K562 (cell line): ENCODE results near the gene CUL9. TPM values are rescaled to one million over a fixed set of nuclear protein-coding genes. Genes with fewer than 3 reads are reported as not detected.

Source experiments
- DDX20 ChIP-seq: fragments of 450-650 bp; IDR thresholded peaks from 2 replicates; pipeline ENCODE4 v1.6.1; 2016; ENCODE audit warnings: missing genetic modification characterization, low read depth, mild to moderate bottlenecking, missing compliant biosample characterization, moderate library complexity
- DPF2 ChIP-seq: fragments of 450-650 bp; IDR thresholded peaks from 2 replicates; pipeline ENCODE4 v1.6.1; 2016
- ELF2 ChIP-seq: fragments of 250-450 bp; sonication (Bioruptor Pico); IDR thresholded peaks from 2 replicates; pipeline ENCODE4 v1.5.0; 2021; ENCODE audit warnings: mild to moderate bottlenecking
- FOXP1 ChIP-seq: sonication (generic); formaldehyde crosslinking; IDR thresholded peaks from 2 replicates; pipeline ENCODE4 v1.8.0; 2022; ENCODE audit warnings: mild to moderate bottlenecking, missing genetic modification reagents
- GTF2E2 ChIP-seq: fragments of 200-800 bp; sonication (Bioruptor generic); IDR thresholded peaks from 2 replicates; pipeline ENCODE4 v1.6.1; 2016; ENCODE audit warnings: missing genetic modification characterization, missing compliant biosample characterization
- HDAC2 ChIP-seq: fragments of 450-650 bp; IDR thresholded peaks from 2 replicates; pipeline ENCODE4 v1.6.1; 2016; ENCODE audit warnings: mild to moderate bottlenecking
- KAT2B ChIP-seq: IDR thresholded peaks from one replicate; pipeline ENCODE4 v1.6.1; 2012; ENCODE audit warnings: low read depth, mild to moderate bottlenecking, control low read depth, inconsistent platforms, low read length, moderate library complexity
- MYNN ChIP-seq, 2 experiments: sonication (generic); formaldehyde crosslinking in 1 of 2; IDR thresholded peaks; 2 replicates each; pipeline versions ENCODE4 v1.5.0 to v1.6.1; 2016 to 2020; ENCODE audit warnings: antibody characterized with exemption in 1 of 2, missing genetic modification reagents in 1 of 2
- NBN ChIP-seq: fragments of 450-650 bp; IDR thresholded peaks from 2 replicates; pipeline ENCODE4 v1.6.1; 2016; ENCODE audit warnings: low read depth, mild to moderate bottlenecking
- NFE2L1 ChIP-seq: fragments of 450-650 bp; IDR thresholded peaks from 2 replicates; pipeline ENCODE4 v1.6.1; 2016; ENCODE audit warnings: missing genetic modification characterization, low read depth, mild to moderate bottlenecking, missing compliant biosample characterization, moderate library complexity, borderline replicate concordance
- NFIC ChIP-seq: fragments of 450-650 bp; IDR thresholded peaks from 2 replicates; pipeline ENCODE4 v1.6.1; 2017; ENCODE audit warnings: mild to moderate bottlenecking, inconsistent platforms
- ZNF212 ChIP-seq: fragments of 450-650 bp; formaldehyde crosslinking; IDR thresholded peaks from 2 replicates; pipeline ENCODE4 v1.4.0; 2020; ENCODE audit warnings: mild to moderate bottlenecking
- ZSCAN29 ChIP-seq: fragments of 450-650 bp; IDR thresholded peaks from 2 replicates; pipeline ENCODE4 v1.6.1; 2017
- polyA plus RNA-seq, 8 experiments: library from polyadenylated mRNA; depleted of rRNA in 4 of 8; stranded (reverse) in 5 of 8; unstranded in 3 of 8; fragments of >200 nt; fragmentation: Nextera tagmentation in 2 of 8; fragmentation: Illumina TruSeq in 1 of 8; extraction: Ambion mirVana in 2 of 8; extraction: Trizol in 1 of 8; gene quantifications; 2 replicates each; pipeline versions ENCODE4 v1.2.1 to v1.2.3, GENCODE V29; 2011 to 2014; ENCODE audit warnings: inconsistent platforms in 1 of 8, missing spikeins in 1 of 8
- total RNA-seq, 7 experiments: library from RNA; depleted of rRNA in 6 of 7; stranded (reverse); fragments of >200 nt in 6 of 7; fragmentation: Illumina TruSeq in 2 of 7; extraction: Trizol in 2 of 7; gene quantifications; 2 replicates each; pipeline versions ENCODE4 v1.2.1 to v1.2.3, GENCODE V29; 2011 to 2021; ENCODE audit warnings: low replicate concordance in 1 of 7
- TF ChIP-seq, protein P1 (sequence below): fragments of 250-450 bp; sonication (Bioruptor Pico); IDR thresholded peaks from 2 replicates; pipeline ENCODE4 v1.4.0; 2020; ENCODE audit warnings: borderline replicate concordance
- TF ChIP-seq, protein P2 (sequence below): fragments of 250-450 bp; sonication (Bioruptor Pico); IDR thresholded peaks from 2 replicates; pipeline ENCODE4 v1.5.0; 2021; ENCODE audit warnings: mild to moderate bottlenecking, moderate library complexity
- TF ChIP-seq, protein P3 (sequence below): fragments of 450-650 bp; IDR thresholded peaks from 2 replicates; pipeline ENCODE4 v1.6.1; 2017; ENCODE audit warnings: mild to moderate bottlenecking, moderate library complexity
- TF ChIP-seq, protein P4 (sequence below): fragments of 250-450 bp; sonication (Bioruptor Pico); IDR thresholded peaks from 2 replicates; pipeline ENCODE4 v1.8.0; 2021; ENCODE audit warnings: borderline replicate concordance, mild to moderate bottlenecking, moderate library complexity; ENCODE audit not compliant: poor library complexity, severe bottlenecking
- TF ChIP-seq, protein P5 (sequence below): fragments of 450-650 bp; IDR thresholded peaks from 2 replicates; pipeline ENCODE4 v1.7.1; 2018; ENCODE audit warnings: mild to moderate bottlenecking, low read depth; ENCODE audit not compliant: partially characterized antibody

CUL9 gene
- total and polyA plus RNA-seq, 9 of the 15 experiments (the other 6 are each of a cell fraction or from before 2014, with no cell fraction given), result 0.50 to 20.7 (median 6.6) TPM

DNA sequence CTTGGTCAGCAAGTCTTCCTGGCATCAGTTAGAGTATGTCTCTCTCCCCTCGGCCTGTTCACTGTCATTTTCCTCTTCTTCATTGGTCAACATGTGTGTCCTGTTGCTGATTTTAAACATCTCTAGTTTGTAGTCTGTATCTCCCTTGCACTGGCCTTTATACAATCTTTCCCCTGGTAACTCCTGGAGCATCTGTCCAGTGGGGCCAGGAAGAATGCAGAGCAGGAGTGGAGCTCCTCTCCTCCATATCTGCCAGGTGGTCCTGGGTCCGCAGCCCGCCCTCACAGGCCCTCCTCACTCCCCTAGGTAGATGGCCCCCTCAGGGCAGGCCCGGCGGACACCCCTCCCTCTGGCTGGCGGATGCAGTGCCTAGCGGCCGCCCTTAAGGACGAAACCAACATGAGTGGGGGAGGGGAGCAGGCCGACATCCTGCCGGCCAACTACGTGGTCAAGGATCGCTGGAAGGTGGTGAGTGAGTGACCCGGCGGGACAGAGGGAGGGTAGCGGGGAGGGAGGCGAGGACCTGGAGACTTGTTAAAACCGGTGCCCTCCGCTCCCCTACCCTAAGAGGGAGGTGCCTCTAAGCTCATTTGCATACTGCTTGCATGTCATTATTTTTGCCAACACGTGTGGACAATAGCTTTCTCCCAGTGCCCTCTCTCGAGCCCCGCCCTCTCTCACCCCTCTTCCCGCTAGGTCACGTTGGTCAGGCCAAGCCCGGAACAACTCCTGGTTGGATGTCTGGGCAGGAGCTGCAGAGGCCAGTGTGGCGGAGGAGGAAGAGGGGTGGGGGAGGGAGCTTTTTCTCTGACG, 64.5 kb downstream of the CUL9 start (continued):
- TF ChIP-seq, protein P1, sequence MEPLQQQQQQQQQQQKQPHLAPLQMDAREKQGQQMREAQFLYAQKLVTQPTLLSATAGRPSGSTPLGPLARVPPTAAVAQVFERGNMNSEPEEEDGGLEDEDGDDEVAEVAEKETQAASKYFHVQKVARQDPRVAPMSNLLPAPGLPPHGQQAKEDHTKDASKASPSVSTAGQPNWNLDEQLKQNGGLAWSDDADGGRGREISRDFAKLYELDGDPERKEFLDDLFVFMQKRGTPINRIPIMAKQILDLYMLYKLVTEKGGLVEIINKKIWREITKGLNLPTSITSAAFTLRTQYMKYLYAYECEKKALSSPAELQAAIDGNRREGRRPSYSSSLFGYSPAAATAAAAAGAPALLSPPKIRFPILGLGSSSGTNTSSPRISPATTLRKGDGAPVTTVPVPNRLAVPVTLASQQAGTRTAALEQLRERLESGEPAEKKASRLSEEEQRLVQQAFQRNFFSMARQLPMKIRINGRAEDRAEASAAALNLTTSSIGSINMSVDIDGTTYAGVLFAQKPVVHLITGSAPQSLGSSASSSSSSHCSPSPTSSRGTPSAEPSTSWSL (CRISPR knock-in tag), result peak; percentile 86; the same call in 1 of the 2 replicates
- TF ChIP-seq NFE2L1 (tag), result no peak
- TF ChIP-seq, protein P2, sequence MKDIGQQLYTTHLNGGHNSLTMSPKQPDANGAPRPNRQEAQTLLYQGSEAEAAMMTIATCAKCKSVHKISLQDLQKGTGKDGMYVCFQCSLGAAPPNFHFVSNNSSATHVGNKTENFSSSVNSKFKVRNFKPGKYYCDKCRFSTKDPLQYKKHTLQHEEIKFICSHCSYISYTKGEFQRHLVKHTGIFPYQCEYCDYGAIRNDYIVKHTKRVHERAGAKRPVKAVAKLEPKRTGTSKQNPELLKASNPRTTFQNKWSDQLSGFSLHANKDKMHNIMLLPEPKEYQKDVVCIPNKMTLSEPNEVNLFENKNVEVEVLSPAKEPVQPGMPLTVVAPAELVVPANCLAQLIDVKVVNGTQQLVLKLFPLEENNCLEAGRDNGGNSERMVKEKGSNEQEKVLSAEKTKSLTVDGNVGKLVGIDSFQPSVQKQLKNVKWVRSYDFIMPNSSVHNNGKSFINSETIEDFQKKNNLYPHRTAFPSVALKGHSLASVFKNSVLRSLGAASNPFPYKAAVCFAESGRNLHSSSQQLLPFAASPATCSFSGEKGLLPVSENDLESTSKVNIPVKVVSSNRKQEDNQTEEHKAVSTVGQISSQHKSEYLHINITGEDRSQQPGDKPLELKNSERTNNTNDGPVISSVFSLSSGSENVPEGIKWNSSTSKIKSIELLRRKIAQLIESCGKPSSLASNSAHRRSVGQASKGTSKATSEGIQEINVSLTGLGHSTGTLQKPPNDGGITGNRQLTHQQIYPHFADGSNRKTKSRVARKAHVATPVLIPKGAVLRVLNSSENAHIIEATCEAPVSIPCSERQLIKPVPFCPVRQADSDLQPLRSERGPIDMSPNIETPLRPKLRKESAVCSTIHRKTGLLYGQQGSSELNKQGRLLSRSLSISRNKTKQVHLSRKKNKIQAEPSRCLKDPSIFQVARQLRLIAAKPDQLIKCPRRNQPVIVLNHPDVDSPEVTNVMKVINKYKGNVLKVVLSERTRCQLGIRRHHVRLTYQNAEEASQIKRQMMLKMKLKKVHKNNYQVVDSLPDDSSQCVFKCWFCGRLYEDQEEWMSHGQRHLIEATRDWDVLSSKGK (CRISPR knock-in tag), result no peak
- no peak for TF ChIP-seq ZSCAN29
- no peak for TF ChIP-seq DDX20 (tag)
- TF ChIP-seq ELF2, result no peak
- TF ChIP-seq, protein P3, sequence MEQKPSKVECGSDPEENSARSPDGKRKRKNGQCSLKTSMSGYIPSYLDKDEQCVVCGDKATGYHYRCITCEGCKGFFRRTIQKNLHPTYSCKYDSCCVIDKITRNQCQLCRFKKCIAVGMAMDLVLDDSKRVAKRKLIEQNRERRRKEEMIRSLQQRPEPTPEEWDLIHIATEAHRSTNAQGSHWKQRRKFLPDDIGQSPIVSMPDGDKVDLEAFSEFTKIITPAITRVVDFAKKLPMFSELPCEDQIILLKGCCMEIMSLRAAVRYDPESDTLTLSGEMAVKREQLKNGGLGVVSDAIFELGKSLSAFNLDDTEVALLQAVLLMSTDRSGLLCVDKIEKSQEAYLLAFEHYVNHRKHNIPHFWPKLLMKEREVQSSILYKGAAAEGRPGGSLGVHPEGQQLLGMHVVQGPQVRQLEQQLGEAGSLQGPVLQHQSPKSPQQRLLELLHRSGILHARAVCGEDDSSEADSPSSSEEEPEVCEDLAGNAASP, result no peak
- TF ChIP-seq KAT2B, result no peak
- no peak; the same call in 1 of the 2 replicates for TF ChIP-seq HDAC2
- no peak for TF ChIP-seq MYNN (IDR thresholded peaks at IDR 0.05)
- no peak for TF ChIP-seq MYNN (CRISPR knock-in tag; IDR thresholded peaks at IDR 0.05)
- 0 out of 2 replicates have a peak, but pooled peaks have one; percentile 9 for TF ChIP-seq DPF2
- TF ChIP-seq GTF2E2, result peak; percentile 40; the same call in 1 of the 2 replicates
- TF ChIP-seq, protein P4, sequence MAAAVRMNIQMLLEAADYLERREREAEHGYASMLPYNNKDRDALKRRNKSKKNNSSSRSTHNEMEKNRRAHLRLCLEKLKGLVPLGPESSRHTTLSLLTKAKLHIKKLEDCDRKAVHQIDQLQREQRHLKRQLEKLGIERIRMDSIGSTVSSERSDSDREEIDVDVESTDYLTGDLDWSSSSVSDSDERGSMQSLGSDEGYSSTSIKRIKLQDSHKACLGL (CRISPR knock-in tag), result no peak
- TF ChIP-seq FOXP1 (CRISPR knock-in tag), result no peak
- TF ChIP-seq NBN, result no peak
- TF ChIP-seq NFIC, result no peak
- TF ChIP-seq ZNF212, result no peak
- TF ChIP-seq, protein P5, sequence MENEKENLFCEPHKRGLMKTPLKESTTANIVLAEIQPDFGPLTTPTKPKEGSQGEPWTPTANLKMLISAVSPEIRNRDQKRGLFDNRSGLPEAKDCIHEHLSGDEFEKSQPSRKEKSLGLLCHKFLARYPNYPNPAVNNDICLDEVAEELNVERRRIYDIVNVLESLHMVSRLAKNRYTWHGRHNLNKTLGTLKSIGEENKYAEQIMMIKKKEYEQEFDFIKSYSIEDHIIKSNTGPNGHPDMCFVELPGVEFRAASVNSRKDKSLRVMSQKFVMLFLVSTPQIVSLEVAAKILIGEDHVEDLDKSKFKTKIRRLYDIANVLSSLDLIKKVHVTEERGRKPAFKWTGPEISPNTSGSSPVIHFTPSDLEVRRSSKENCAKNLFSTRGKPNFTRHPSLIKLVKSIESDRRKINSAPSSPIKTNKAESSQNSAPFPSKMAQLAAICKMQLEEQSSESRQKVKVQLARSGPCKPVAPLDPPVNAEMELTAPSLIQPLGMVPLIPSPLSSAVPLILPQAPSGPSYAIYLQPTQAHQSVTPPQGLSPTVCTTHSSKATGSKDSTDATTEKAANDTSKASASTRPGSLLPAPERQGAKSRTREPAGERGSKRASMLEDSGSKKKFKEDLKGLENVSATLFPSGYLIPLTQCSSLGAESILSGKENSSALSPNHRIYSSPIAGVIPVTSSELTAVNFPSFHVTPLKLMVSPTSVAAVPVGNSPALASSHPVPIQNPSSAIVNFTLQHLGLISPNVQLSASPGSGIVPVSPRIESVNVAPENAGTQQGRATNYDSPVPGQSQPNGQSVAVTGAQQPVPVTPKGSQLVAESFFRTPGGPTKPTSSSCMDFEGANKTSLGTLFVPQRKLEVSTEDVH, result no peak
